Bronchial epithelial cell (primary cell): ENCODE measurements around the gene GSTT2. TPM values are rescaled to one million over a fixed set of nuclear protein-coding genes. Genes with fewer than 3 reads are reported as not detected.
"Not testable (repeated sequence)": the region's sequence is repeated elsewhere in the genome, so short reads cannot be mapped to it uniquely, and the experiment has no call there.

Experiments used
- DNase-seq: peaks from one replicate; pipeline ENCODE4 v3.0.0-alpha.2; 2010; ENCODE audit warnings: low read depth
- FAIRE-seq: peaks from 2 replicates; lab custom pipeline; 2011; peaks lifted over from hg19 to GRCh38; lab: Jason Lieb, UNC
- H3K27me3 ChIP-seq: 2 replicates; pipeline ENCODE4 v1.5.1; 2011; ENCODE audit warnings: low read length; ENCODE audit not compliant: control insufficient read depth, insufficient read depth
- H3K36me3 ChIP-seq: 2 replicates; pipeline ENCODE4 v1.5.1; 2011; ENCODE audit warnings: low read length; ENCODE audit not compliant: control insufficient read depth, insufficient read depth
- H3K4me3 ChIP-seq: 2 replicates; pipeline ENCODE4 v1.5.1; 2011; ENCODE audit warnings: mild to moderate bottlenecking, low read depth, low read length, control low read depth
- CTCF ChIP-seq: IDR thresholded peaks from 2 replicates; pipeline ENCODE4 v1.5.1; 2011; ENCODE audit warnings: mild to moderate bottlenecking, moderate library complexity, low read length, control low read depth, inconsistent platforms; ENCODE audit not compliant: insufficient read depth, severe bottlenecking
- total RNA-seq: library from RNA; depleted of rRNA; stranded (reverse); fragments of >200 nt; gene quantifications from 2 replicates; pipeline ENCODE4 v1.2.1, GENCODE V29; 2014

GSTT2 gene
- total RNA-seq, 1 donor from 2014 or later = not detected

GRCh38 chr22:23956301-23956900 is 23.5 kb upstream of the GSTT2 start:
- not testable (repeated sequence) for H3K36me3 ChIP-seq, H3K4me3 ChIP-seq, H3K27me3 ChIP-seq
- peak; percentile 62 for TF ChIP-seq CTCF
- peak; percentile 49 for DNase-seq
- FAIRE-seq = peak; percentile 93

- H3K4me3 ChIP-seq, H3K36me3 ChIP-seq, FAIRE-seq, H3K27me3 ChIP-seq, DNase-seq: not testable (repeated sequence)
Observed at GRCh38 chr22:23961084-23961771, 18.7 kb upstream of the GSTT2 start, which contains the start of gene GSTT2B. Gene GSTT2B, minus strand, starts transcription at chr22:23961195. Its CDS starts 64 bp downstream, at chr22:23961131.

- DNase-seq, FAIRE-seq, H3K36me3 ChIP-seq, H3K4me3 ChIP-seq, H3K27me3 ChIP-seq: not testable (repeated sequence)
Observed at GRCh38 chr22:23966094-23966493, 13.8 kb upstream of the GSTT2 start.

GRCh38 chr22:23966568-23966967 is 13.4 kb upstream of the GSTT2 start, which contains the start of gene DDTL:
Gene DDTL, plus strand, starts transcription at chr22:23966888. Its CDS starts 27 bp downstream, at chr22:23966915.
- not testable (repeated sequence) for DNase-seq, H3K4me3 ChIP-seq, H3K27me3 ChIP-seq
- peaks cover 12% of the 10 kb centered on the region for H3K36me3 ChIP-seq
- FAIRE-seq = peak; percentile 81

- DNase-seq (no peak), FAIRE-seq (no peak)
- no peak for TF ChIP-seq CTCF
- Histone ChIP-seq H3K27me3 (no peaks in the 10 kb centered on the region), H3K36me3 (peaks cover 13% of the 10 kb centered on the region), H3K4me3 (no peak overlapping the region)
Observed at GRCh38 chr22:23969071-23969470, 10.9 kb upstream of the GSTT2 start.

GRCh38 chr22:23970201-23970641 is 9.7 kb upstream of the GSTT2 start:
- no peak for FAIRE-seq
- H3K27me3 ChIP-seq = no peaks in the 10 kb centered on the region
- DNase-seq = no peak
- H3K4me3 ChIP-seq = no peak overlapping the region
- no peak for TF ChIP-seq CTCF
- peaks cover 13% of the 10 kb centered on the region for H3K36me3 ChIP-seq

- FAIRE-seq = no peak
- TF ChIP-seq CTCF = no peak
Observed at GRCh38 chr22:23970816-23971486, 9.0 kb upstream of the GSTT2 start.

GRCh38 chr22:23971927-23972326 is 8.0 kb upstream of the GSTT2 start:
- not testable (repeated sequence) for DNase-seq, H3K27me3 ChIP-seq, H3K4me3 ChIP-seq
- H3K36me3 ChIP-seq = peaks cover 13% of the 10 kb centered on the region
- FAIRE-seq = peak; percentile 82

More at GRCh38 chr22:23970816-23971486, 9.0 kb upstream of the GSTT2 start:
- H3K4me3 ChIP-seq = no peak overlapping the region
- DNase-seq = no peak
- peaks cover 13% of the 10 kb centered on the region for H3K36me3 ChIP-seq
- H3K27me3 ChIP-seq = no peaks in the 10 kb centered on the region

- FAIRE-seq = peak; percentile 96
- DNase-seq, H3K27me3 ChIP-seq, H3K4me3 ChIP-seq: not testable (repeated sequence)
- peaks cover 13% of the 10 kb centered on the region for H3K36me3 ChIP-seq
Observed at GRCh38 chr22:23974345-23974744, 5.6 kb upstream of the GSTT2 start, which contains the start of gene DDT. Gene DDT, minus strand, starts transcription at chr22:23974441. Its CDS starts 27 bp downstream, at chr22:23974414.
